HUES6 (cell line): Measurements from ENCODE around the gene EVC.

Source experiments
- H3K27ac ChIP-seq: 2 replicates; pipeline ENCODE4 v1.7.0; 2013; ENCODE audit warnings: low read depth, mild to moderate bottlenecking, low read length, inconsistent platforms
- H3K27me3 ChIP-seq: 2 replicates; pipeline ENCODE4 v1.6.1; 2013; ENCODE audit warnings: low read length; ENCODE audit not compliant: control insufficient read depth, insufficient read depth
- H3K36me3 ChIP-seq: 2 replicates; pipeline ENCODE4 v1.6.1; 2013; ENCODE audit warnings: low read length; ENCODE audit not compliant: control insufficient read depth, insufficient read depth
- H3K4me1 ChIP-seq: 2 replicates; pipeline ENCODE4 v1.6.1; 2013; ENCODE audit warnings: low read length; ENCODE audit not compliant: control insufficient read depth, insufficient read depth
- H3K4me3 ChIP-seq: 2 replicates; pipeline ENCODE4 v1.5.1; 2013; ENCODE audit warnings: low read depth, low read length
- H3K9ac ChIP-seq: one replicate; pipeline ENCODE4 v1.6.1; 2013; ENCODE audit warnings: mild to moderate bottlenecking, low read length
- H3K9me3 ChIP-seq: 2 replicates; pipeline ENCODE4 v1.6.1; 2013; ENCODE audit warnings: low read depth, low read length; ENCODE audit not compliant: control insufficient read depth, insufficient read depth

Gene EVC

DNA sequence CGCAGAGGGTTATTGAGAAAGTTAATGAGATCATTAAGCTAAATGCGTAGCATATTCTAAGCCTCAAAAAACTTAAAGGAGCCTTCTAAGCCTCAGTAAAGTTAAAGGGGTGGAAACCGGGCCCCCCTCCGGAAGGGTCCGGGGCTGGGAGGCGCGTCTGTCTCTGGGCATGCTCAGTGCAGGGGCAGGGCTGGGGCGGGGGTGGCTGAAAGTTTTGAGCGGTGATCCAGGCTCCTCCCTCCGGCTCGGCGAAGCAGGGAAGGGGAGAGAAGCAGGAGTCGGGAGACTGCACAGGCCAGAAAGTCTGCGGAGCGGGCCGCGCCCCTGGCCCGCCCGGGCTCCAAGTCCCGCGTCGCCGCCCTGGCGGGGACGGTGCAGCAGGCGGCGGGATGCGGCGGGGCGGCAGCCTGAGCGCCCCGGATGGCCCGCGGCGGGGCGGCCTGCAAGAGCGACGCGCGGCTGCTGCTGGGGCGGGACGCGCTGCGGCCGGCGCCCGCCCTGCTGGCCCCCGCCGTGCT, at the start of gene EVC:
Gene EVC (plus strand): TSS at position 241 of the 518 bp plus-strand sequence. CDS start 180 bp downstream, at position 421.
- H3K27ac ChIP-seq: no peak within 1 kb of the TSS

DNA sequence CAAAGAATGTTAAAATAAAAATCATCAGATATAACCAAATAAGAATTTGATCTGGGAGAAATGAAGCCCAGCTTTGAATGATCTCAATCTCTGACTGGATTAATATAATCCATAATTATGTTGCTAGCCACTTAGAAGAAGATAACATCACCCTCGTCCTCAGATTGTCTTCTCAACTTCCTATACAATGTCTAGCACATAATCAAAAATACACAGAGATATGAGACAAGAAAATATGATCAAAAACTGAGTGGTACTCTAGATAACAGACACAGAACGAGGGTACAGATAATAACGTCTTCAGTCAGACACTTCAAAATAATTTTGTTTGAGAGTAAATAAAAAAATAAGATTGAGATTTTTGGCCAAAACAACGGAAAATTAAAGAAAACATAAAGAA, 49.8 kb upstream of the EVC start:
- Histone ChIP-seq H3K4me1 (no peaks in the 10 kb centered on the region), H3K36me3 (peaks cover 31% of the 10 kb centered on the region), H3K9ac (no peak overlapping the region), H3K4me3 (no peak overlapping the region), H3K27me3 (no peaks in the 10 kb centered on the region), H3K9me3 (no peaks in the 10 kb centered on the region), H3K27ac (no peak overlapping the region)

More for the DNA sequence above, at the start of gene EVC:
- Histone ChIP-seq H3K36me3 (no peaks in the 10 kb centered on the region), H3K9ac (peak within 1 kb of the TSS; percentile 1), H3K9me3 (peaks cover 10% of the 10 kb centered on the region), H3K4me3 (peak within 1 kb of the TSS; percentile 62), H3K4me1 (peaks cover 29% of the 10 kb centered on the region), H3K27me3 (peaks cover 18% of the 10 kb centered on the region)

DNA sequence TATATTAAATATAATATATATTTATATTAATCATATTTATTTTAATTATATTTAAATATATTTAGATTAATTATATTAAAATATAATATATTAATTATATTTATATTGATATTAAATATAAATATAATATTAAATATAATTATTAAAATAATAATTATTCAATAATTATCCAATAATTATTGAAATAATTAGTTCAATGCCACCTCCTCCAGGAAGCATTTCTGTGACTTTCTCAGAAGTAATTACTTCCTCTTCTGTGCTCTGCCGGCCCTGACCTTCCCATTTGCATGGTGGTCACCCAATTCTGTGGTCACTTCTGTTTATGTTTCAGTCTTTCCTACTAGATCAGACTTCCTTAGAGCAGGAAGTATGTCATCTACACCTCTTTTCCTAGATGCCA, 48.4 kb upstream of the EVC start:
- Histone ChIP-seq H3K27me3 (no peaks in the 10 kb centered on the region), H3K4me1 (no peaks in the 10 kb centered on the region), H3K9me3 (peaks cover 2% of the 10 kb centered on the region; the same call in 1 of the 2 replicates), H3K9ac (no peak overlapping the region), H3K36me3 (peaks cover 25% of the 10 kb centered on the region), H3K27ac (no peak overlapping the region), H3K4me3 (no peak overlapping the region)

GRCh38 chr4:5664778-5665177, 46.2 kb upstream of the EVC start:
- Histone ChIP-seq H3K27me3 (no peaks in the 10 kb centered on the region), H3K4me3 (no peak overlapping the region), H3K9ac (no peak overlapping the region), H3K9me3 (peaks cover 18% of the 10 kb centered on the region), H3K27ac (no peak overlapping the region), H3K4me1 (no peaks in the 10 kb centered on the region), H3K36me3 (peaks cover 25% of the 10 kb centered on the region)

GRCh38 chr4:5666741-5667140, 44.3 kb upstream of the EVC start:
- H3K27me3 ChIP-seq: no peaks in the 10 kb centered on the region
- no peak overlapping the region for H3K4me3 ChIP-seq
- H3K9me3 ChIP-seq: peaks cover 23% of the 10 kb centered on the region
- peaks cover 23% of the 10 kb centered on the region for H3K36me3 ChIP-seq
- no peak overlapping the region for H3K9ac ChIP-seq
- no peak overlapping the region for H3K27ac ChIP-seq
- H3K4me1 ChIP-seq: no peaks in the 10 kb centered on the region

GRCh38 chr4:5676763-5677162, 34.2 kb upstream of the EVC start:
- H3K9ac ChIP-seq: no peak overlapping the region
- H3K27ac ChIP-seq: no peak overlapping the region
- H3K4me1 ChIP-seq: no peaks in the 10 kb centered on the region
- H3K36me3 ChIP-seq: peaks cover 38% of the 10 kb centered on the region
- no peaks in the 10 kb centered on the region for H3K27me3 ChIP-seq
- H3K9me3 ChIP-seq: no peaks in the 10 kb centered on the region
- no peak overlapping the region for H3K4me3 ChIP-seq

DNA sequence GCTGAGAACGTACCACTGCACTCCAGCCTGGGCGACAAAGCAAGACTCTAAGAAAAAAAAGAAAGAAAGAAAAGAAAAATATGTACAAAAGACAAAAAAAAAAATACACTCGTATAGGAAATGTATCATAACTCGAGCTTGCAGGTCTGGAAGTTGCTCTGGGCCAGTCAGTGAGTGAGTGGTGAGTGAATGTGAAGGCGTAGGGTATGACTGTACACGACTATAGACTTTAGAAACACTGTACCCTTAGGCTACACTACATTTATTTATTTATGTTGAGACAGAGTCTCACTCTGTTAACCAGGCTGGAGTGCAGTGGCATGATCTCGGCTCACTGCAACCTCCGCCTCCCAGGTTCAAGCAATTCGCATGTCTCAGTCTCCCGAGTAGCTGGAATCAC, 32.0 kb upstream of the EVC start:
- Histone ChIP-seq H3K36me3 (peaks cover 41% of the 10 kb centered on the region), H3K4me1 (no peaks in the 10 kb centered on the region; the same call in 1 of the 2 replicates), H3K4me3 (no peak overlapping the region), H3K9ac (no peak overlapping the region), H3K9me3 (no peaks in the 10 kb centered on the region), H3K27me3 (no peaks in the 10 kb centered on the region), H3K27ac (no peak overlapping the region)

DNA sequence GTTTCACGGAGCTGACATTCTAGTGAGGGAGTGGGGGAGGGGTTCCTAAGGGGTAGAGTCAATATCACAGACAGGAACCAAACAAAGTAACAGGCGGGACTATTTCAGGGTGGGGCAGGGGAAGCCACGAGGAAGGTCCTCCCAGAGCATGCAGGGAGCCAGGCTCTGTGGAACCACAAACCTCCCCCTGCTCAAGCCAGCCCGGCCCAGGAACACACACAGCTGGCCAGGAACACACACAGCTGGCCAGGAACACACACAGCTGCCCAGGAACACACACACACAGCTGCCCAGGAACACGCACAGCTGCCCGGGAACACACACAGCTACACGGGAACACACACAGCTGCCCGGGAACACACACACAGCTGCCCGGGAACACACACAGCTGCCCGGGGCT, 27.4 kb upstream of the EVC start:
- Histone ChIP-seq H3K27ac (no peak overlapping the region), H3K4me3 (no peak overlapping the region), H3K27me3 (no peaks in the 10 kb centered on the region), H3K9me3 (no peaks in the 10 kb centered on the region), H3K36me3 (peaks cover 63% of the 10 kb centered on the region), H3K9ac (no peak overlapping the region), H3K4me1 (no peaks in the 10 kb centered on the region; the same call in 1 of the 2 replicates)

- Histone ChIP-seq H3K9ac (no peak overlapping the region), H3K4me3 (no peak overlapping the region), H3K27ac (no peak overlapping the region), H3K4me1 (no peaks in the 10 kb centered on the region; the same call in 1 of the 2 replicates), H3K9me3 (no peaks in the 10 kb centered on the region), H3K36me3 (peaks cover 71% of the 10 kb centered on the region), H3K27me3 (no peaks in the 10 kb centered on the region)
Observed at GRCh38 chr4:5685296-5685695, 25.7 kb upstream of the EVC start.

- Histone ChIP-seq H3K9me3 (no peaks in the 10 kb centered on the region), H3K4me1 (no peaks in the 10 kb centered on the region; the same call in 1 of the 2 replicates), H3K4me3 (no peak overlapping the region), H3K27me3 (no peaks in the 10 kb centered on the region), H3K9ac (no peak overlapping the region), H3K36me3 (peaks cover 66% of the 10 kb centered on the region), H3K27ac (no peak overlapping the region)
Observed at GRCh38 chr4:5686338-5686737, 24.7 kb upstream of the EVC start.

GRCh38 chr4:5689065-5689464, 21.9 kb upstream of the EVC start:
- Histone ChIP-seq H3K27me3 (no peaks in the 10 kb centered on the region), H3K9me3 (no peaks in the 10 kb centered on the region), H3K27ac (no peak overlapping the region), H3K4me1 (no peaks in the 10 kb centered on the region), H3K36me3 (peaks cover 75% of the 10 kb centered on the region), H3K4me3 (no peak overlapping the region), H3K9ac (no peak overlapping the region)
